Body of pancreas (tissue), 4 donors: Measurements from ENCODE around the gene FFAR4. TPM values are rescaled to one million over a fixed set of nuclear protein-coding genes. Genes with fewer than 3 reads are reported as not detected.

ENCODE experiments used
- ATAC-seq: fragments of 150-250 bp; one replicate; pipeline ENCODE4 v1.9.1; 2016
- DNase-seq, 4 donors: peaks; one replicate each; pipeline ENCODE4 v3.0.0-alpha.2; 2019
- H3K27ac ChIP-seq, 4 donors: fragments of 200-600 bp; sonication (generic); 1 replicate in 3 of 4; 2 replicates in 1 of 4; pipeline versions ENCODE4 v1.5.1 to v1.6.1; 2016 to 2019; ENCODE audit warnings: mild to moderate bottlenecking in 1 of 4, mixed read lengths in 1 of 4, moderate library complexity in 1 of 4
- H3K27me3 ChIP-seq, 2 donors: fragments of 200-600 bp; sonication (generic); one replicate each; pipeline ENCODE4 v1.6.0; 2016; ENCODE audit warnings: mild to moderate bottlenecking in 1 of 2
- H3K36me3 ChIP-seq, 2 donors: fragments of 200-600 bp; sonication (generic); replicated peaks in 1 of 2; 2 replicates each; pipeline ENCODE4 v1.5.1; 2016; ENCODE audit warnings: low read depth in 2 of 2; ENCODE audit not compliant: insufficient read depth in 1 of 2
- H3K4me1 ChIP-seq: fragments of 200-600 bp; sonication (generic); one replicate; pipeline ENCODE4 v1.6.0; 2016
- H3K4me3 ChIP-seq, 2 donors: fragments of 200-600 bp; sonication (generic); 1 replicate in 1 of 2; 2 replicates in 1 of 2; pipeline ENCODE4 v1.5.1; 2016 to 2019
- H3K9me3 ChIP-seq, 3 donors: fragments of 200-600 bp; sonication (generic); 1 replicate in 2 of 3; 2 replicates in 1 of 3; pipeline ENCODE4 v1.5.1; 2016
- POLR2A ChIP-seq, 3 donors: fragments of 450-650 bp; IDR thresholded peaks; one replicate each; pipeline ENCODE4 v1.6.1; 2016; ENCODE audit warnings: antibody characterized with exemption in 3 of 3, mild to moderate bottlenecking in 2 of 3
- WGBS, 2 donors: methylation state at CpG; one replicate each; pipeline ENCODE4 v1.1.5; 2017; 5-methylcytosine and 5-hydroxymethylcytosine counted together
- intact Hi-C: fragments of 100-400 bp; cut with DNase I; formaldehyde crosslinking; loops from one replicate; pipeline ENCODE4 v1.15.1; 2023
- total RNA-seq, 2 donors: library from RNA; depleted of rRNA; stranded (reverse); fragments of >200 nt; gene quantifications; one replicate each; pipeline ENCODE4 v1.1.0, GENCODE V29; 2016
- TF ChIP-seq, protein P1 (sequence below), 7 experiments: fragments of 450-650 bp in 4 of 7; fragments of 200-600 bp in 3 of 7; sonication (generic) in 3 of 7; IDR thresholded peaks; one replicate each; pipeline ENCODE4 v1.5.1; 2016 to 2019; ENCODE audit warnings: antibody characterized with exemption in 7 of 7

FFAR4 gene
- total RNA-seq, 2 donors from 2014 or later, result 0.78 to 2.3 TPM

DNA sequence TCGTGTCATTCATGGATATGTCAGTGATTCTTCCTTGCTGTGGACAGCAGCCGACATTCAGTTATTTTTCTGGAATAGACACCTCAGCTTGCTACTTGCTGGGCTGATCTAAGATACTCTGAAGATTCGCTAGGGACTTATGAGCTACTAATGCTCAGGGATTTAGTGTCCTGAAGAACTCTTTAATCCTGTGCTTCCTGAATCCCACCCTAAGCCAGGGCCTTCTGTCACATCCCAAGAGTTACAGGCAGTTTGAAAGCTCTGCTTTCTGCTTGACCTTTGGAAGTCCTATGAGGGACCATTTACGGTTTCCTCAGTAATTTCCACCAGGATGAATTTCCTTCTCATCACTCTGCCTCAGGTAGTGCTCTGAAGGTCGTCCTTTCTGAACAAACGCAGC, 45.8 kb downstream of the FFAR4 start, which contains the start of gene PDE6C:
Gene PDE6C (plus strand): TSS at position 227 of the 400 bp plus-strand sequence. CDS start 189 bp downstream, outside the sequence.
- DNase-seq, result no peak
- no peak within 1 kb of the TSS for H3K27ac ChIP-seq
- WGBS, 2 donors, result 63 to 66% methylated on average over 6 of the region's 6 CpGs
- no peak for ATAC-seq
- no peaks in the 10 kb centered on the region for H3K36me3 ChIP-seq
- H3K27me3 ChIP-seq, result no peaks in the 10 kb centered on the region
- H3K9me3 ChIP-seq, result no peaks in the 10 kb centered on the region
- intact Hi-C loops, result no loop called here
- no peak for TF ChIP-seq POLR2A (IDR thresholded peaks at IDR 0.05)
- TF ChIP-seq, protein P1, sequence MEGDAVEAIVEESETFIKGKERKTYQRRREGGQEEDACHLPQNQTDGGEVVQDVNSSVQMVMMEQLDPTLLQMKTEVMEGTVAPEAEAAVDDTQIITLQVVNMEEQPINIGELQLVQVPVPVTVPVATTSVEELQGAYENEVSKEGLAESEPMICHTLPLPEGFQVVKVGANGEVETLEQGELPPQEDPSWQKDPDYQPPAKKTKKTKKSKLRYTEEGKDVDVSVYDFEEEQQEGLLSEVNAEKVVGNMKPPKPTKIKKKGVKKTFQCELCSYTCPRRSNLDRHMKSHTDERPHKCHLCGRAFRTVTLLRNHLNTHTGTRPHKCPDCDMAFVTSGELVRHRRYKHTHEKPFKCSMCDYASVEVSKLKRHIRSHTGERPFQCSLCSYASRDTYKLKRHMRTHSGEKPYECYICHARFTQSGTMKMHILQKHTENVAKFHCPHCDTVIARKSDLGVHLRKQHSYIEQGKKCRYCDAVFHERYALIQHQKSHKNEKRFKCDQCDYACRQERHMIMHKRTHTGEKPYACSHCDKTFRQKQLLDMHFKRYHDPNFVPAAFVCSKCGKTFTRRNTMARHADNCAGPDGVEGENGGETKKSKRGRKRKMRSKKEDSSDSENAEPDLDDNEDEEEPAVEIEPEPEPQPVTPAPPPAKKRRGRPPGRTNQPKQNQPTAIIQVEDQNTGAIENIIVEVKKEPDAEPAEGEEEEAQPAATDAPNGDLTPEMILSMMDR (IDR thresholded peaks at IDR 0.05), result no peak
- no peak within 1 kb of the TSS for H3K4me3 ChIP-seq
- no peaks in the 10 kb centered on the region for H3K4me1 ChIP-seq

DNA sequence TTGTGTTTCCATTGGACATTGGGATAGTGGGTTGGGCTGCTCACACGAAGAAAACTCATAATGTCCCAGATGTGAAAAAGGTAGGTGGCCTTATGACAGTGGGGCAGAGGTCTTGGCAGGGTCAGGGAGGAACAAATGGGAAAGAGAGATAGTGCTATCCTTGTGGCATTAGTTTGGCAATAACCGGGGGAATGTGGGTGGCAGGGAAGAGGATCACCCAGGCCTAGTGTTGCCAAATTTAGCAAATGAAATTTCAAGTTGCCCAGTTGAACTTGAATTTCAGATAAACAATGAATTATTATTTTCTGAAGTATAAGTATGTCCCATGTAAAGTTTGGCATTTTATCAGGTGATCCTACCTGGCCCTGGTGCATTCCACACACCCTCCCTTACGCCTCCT, 46.7 kb downstream of the FFAR4 start:
- intact Hi-C loops, result no loop called here
- H3K9me3 ChIP-seq, result no peaks in the 10 kb centered on the region
- H3K36me3 ChIP-seq, result no peaks in the 10 kb centered on the region
- no peaks in the 10 kb centered on the region for H3K27me3 ChIP-seq
- H3K4me3 ChIP-seq, result no peak overlapping the region
- 60 to 63% methylated on average over 3 of the region's 3 CpGs for WGBS, 2 donors
- no peak overlapping the region for H3K27ac ChIP-seq
- ATAC-seq, result no peak
- no peak for DNase-seq
- TF ChIP-seq, protein P1 (IDR thresholded peaks at IDR 0.05), result no peak
- TF ChIP-seq POLR2A (IDR thresholded peaks at IDR 0.05), result no peak
- H3K4me1 ChIP-seq, result no peaks in the 10 kb centered on the region

DNA sequence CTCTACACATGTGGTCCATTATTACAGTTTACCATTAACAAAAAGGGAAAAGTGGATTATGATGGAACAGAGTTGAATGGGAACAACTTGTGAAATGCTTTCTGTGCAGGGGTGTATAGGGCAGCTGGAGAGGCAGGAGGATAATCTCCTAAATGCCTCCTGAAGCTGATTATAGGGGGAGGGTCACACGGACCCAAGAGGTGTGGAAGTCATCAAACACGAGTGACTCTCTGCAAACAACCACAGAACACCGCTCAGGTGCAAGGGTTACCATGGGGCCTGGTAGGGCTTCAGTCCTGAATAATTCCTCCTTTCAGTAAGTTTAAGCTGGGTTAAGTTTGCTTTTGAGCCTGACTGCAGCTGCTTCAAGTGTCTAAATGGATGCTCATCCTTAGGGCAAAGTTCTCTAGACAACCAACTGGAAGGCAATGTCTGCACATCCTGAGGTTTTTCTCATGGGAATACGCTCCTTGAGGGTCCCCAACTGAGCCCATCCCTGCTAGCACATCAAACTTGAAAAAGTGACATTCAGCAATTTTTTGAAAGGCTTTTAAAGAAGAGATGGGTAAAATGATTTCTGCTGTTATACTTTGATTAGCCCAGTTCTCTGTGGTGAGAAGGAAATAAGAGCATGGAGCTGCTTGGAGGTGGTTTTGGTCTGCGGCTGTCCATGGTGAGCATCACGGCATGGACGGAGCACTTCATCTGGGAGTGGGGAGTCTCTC, 47.8 kb downstream of the FFAR4 start:
- H3K27ac ChIP-seq, result no peak overlapping the region
- DNase-seq (no peak), ATAC-seq (no peak)
- H3K27me3 ChIP-seq, result no peaks in the 10 kb centered on the region
- TF ChIP-seq, protein P1 (IDR thresholded peaks at IDR 0.05), result no peak
- no peak for TF ChIP-seq POLR2A (IDR thresholded peaks at IDR 0.05)
- no peaks in the 10 kb centered on the region for H3K9me3 ChIP-seq
- WGBS, 2 donors, result 62 to 70% methylated on average over 7 of the region's 7 CpGs
- H3K4me3 ChIP-seq, result no peak overlapping the region
- no peaks in the 10 kb centered on the region for H3K4me1 ChIP-seq
- intact Hi-C loops, result no loop called here
- H3K36me3 ChIP-seq, result no peaks in the 10 kb centered on the region

DNA sequence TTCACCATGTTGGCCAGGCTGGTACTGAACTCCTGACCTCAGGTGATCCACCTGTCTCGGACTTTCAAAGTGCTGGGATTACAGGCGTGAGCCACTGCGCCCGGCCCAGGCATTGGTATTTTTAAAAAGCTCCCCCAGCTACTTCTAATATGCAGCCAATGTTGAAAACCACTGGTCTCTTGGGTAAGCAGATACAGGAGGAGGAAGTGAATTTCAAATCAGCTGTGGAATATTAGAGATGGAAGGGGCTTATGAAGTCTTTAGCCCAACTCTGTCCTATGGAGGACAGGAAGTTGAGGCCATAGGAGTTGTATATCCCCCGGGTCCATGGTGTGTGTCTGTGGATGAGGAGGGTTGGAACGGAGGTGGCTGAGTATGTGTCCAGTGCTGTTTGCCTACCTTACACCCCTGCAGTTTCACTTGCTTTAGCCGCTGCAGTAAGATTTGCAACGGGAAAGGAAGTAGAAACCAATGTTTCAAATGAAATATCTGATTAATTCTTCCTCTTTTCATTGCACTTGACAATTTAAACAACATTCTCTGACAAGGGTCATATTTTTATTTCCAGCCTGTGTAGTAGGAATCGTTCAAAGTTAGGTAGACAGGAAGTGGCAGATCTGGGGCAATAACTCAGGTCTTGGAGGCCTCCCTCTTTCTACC, 49.2 kb downstream of the FFAR4 start:
- WGBS, 2 donors, result 67 to 73% methylated on average over 9 of the region's 9 CpGs
- DNase-seq, result no peak

More for the DNA sequence above, 49.2 kb downstream of the FFAR4 start:
- H3K36me3 ChIP-seq, result no peaks in the 10 kb centered on the region
- TF ChIP-seq, protein P1 (IDR thresholded peaks at IDR 0.05), result no peak
- no peak for TF ChIP-seq POLR2A (IDR thresholded peaks at IDR 0.05)
- no peak overlapping the region for H3K4me3 ChIP-seq
- no peak for ATAC-seq
- no peaks in the 10 kb centered on the region for H3K9me3 ChIP-seq
- intact Hi-C loops, result no loop called here
- no peaks in the 10 kb centered on the region for H3K4me1 ChIP-seq
- no peak overlapping the region for H3K27ac ChIP-seq
- no peaks in the 10 kb centered on the region for H3K27me3 ChIP-seq
